GM18508 (cell line): ENCODE measurements around the gene DAPK1.

ENCODE experiments used
- ATAC-seq: cut with Tn5 transposase; IDR thresholded peaks from one replicate; pipeline ENCODE4 v1.9.1; 2021; ENCODE audit warnings: moderate number of reproducible peaks; ENCODE audit not compliant: insufficient read depth, unreplicated experiment

DAPK1 gene

DNA sequence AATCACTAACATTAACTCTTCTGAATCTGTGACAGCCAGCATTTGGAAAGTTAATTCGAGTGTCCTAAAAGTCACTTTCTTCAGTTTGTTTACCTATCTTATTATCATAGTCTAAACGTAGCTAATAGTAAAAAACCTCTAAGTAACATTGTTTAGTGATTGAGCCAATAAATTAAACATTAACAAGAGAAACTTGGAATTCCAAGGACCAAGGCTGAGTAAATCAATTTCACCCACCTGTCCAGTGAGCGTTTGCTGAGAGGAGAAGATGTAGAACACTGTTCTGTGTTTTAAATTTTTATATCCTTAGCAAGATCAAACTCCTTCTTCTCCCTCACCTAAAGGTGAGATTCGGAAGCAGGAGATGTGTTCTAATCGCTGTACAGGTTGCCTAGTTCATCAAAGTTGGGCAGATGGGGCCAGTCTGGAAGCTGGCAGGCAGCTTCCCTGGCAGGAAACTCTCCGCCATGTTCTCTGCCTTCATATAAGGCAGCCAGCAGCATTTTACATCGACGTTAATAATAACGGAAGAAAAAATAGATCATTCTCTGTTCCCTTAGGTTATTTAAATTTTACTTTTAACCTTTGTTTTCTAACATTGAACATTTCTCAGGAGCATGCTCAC, 89.2 kb downstream of the DAPK1 start:
- no peak for ATAC-seq

DNA sequence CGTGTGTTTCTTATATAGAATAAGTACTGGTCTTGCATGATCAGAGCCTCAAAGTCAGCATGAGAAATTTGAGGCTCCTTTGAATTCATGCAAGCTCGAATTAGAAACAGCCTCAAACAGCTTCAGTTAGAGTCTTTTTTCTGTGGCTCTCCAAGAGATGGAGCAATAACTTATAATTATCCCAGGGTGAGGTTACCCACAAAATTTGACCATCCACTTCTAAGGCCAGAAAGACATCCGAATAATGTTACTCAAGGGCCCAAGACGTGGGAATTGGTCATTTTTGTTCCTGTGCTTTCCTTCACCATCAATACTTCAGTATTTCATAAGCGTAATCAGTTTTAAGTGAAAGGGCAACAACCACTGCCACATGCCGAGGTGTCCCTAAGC, 89.7 kb downstream of the DAPK1 start:
- ATAC-seq: no peak

DNA sequence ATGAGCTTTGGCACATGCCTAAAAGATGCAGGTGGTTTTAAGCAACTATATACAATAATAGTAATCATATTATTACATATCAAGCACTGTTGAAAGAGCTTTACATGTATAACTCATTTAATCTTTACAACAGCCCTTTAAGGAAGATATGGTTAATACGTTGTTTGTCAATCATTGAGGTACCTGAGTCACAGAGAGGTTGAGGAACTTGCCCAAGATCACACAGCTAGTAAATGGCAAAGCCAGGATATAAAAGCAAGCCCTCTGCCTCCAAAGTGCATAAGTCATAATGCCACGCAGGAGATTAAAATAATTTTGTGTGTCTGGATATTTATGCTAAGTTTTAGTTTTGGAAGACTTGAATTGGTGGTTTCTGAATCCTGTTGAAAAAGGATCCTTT, 90.2 kb downstream of the DAPK1 start:
- ATAC-seq: no peak

DNA sequence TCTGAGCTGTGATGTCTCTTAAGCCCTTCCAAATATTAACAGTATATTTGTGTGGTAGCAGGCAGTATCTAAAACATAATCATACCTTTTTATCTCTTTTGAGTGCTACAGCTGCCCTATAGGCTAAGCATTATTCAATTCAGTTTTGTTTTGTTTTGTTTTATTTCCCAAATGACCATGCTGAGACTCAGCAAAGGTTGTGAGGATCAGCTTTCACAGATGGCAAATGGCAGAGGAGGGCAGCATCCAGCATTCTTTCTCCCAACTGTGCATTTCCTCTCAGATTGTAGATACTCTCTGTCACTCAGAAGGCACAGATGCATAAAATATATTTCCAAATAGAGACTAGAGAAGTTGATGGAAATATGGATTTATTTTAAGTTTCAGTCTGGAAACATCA, 90.7 kb downstream of the DAPK1 start:
- ATAC-seq: no peak

DNA sequence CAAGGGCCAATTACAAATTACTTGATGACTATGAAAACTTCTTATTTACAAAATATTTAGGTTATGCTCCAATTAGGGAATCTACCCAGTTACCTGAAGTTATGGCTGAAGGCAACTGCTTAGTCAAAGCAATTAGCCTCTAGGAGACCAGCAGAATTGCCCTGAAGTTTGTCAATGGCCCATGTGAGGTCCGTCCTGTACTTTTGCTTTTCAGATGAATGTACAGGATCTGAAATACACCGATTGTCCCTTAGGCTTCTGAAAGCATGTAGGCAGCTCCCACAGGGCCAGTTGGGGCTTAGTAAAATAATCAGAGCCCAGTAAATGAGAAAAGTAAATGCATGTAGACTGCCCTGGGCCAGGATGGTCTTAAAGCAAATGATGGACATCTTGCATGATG, 93.3 kb downstream of the DAPK1 start:
- no peak for ATAC-seq

DNA sequence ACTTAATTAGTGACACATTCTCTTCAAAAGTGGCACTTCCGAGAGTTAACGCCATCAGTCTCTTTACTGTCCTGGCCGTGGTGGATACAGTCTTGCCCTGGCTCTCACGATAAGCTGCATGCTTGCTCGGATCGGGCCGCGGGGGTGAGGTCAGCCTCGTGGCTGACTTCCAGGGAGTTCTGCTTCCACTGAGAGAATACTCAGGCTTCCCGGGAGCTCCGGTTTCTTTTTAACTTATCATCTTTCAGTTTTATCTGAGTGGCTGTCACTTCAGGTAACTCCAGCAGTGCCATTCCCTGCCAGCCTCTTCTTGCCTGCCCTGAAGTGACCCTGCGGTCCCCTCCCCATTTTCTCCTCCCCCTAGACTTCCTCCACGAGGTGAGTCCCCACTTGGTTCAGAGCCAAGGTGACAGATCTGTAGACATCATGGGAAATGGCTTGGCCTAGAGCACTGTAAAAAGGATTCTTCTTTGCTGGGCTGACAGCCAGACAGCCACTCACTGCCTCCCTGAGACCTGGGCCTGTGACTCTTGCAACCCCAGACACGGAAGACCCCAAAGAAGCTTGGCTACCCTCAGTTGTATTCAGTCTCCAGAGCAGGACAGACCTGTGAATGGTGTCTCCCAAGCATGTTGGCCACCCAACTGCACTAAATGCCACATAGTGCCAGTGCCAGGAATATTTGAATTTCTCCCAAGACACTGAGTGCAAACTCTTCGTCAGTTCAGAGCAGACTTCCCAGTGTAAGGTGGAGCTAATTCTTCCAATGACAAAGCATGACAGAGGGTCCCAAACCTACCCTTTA, 95.1 kb downstream of the DAPK1 start:
- no peak for ATAC-seq

DNA sequence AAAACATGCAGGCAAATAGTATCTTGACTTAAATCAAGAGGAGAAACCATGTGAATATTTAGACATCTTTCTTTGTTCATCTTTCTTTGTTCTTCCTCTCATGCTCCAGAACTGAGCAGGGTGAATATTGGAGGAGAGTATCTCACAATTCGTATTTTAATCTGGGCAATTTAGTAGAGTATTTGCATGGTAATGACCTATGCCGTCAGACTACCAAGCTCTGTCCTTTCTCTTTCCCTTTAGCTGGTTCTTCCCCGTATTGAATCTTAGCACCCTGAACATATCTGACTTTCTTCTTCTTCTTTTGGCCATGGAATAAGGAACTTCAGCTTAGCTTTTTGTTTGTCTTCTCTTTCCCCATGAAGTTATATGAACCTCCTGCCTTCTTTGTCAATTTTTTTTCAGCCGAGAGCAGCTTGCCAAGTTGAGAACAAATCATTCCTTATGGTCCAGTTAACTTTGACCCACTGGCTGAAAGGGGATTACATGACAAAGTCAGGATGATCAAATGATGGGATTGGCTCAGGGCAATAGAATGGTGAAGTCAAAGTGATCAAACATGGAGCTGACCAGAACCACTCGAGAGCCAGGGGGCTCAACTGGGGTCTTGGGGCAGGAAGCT, 95.8 kb downstream of the DAPK1 start:
- no peak for ATAC-seq

DNA sequence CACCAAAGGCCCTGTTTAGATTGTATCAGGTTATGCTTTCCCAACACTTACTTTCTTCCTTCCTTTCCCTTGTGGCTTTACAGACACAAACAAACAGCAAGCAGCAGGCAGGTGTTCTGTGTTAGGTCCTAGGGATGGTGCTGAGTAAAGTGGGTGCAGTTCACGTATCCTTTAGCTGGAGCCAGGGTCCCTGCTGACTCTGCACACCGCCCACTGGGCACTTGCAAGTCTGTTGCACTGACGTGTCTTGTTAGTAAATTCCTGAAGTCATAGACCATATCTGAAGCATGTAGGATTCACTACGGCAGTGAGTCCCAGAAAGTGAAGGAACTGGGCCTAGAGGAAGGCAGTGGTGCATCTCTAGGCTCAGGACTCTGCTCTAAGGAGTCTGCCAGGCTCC, 96.5 kb downstream of the DAPK1 start:
- ATAC-seq: no peak

DNA sequence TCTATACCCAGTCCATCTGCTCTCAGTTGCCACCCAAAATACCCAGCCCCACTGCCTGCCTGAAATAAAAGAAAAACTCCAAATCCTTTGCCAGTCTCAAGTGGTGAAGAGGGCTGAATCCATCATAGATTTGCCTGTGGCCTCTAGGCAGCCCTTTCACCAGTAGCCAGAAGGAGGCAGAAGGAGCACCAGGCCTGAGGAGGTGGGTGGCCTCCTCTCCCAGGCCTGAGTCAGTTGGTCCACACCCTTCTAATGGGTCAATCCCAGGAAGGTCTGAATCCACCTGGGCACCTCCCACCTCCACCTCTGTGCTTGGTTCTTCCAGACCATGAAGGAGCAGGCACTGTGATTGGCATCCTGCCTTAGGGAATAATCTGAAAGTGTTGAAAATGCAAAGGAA, 97.0 kb downstream of the DAPK1 start:
- ATAC-seq: no peak

DNA sequence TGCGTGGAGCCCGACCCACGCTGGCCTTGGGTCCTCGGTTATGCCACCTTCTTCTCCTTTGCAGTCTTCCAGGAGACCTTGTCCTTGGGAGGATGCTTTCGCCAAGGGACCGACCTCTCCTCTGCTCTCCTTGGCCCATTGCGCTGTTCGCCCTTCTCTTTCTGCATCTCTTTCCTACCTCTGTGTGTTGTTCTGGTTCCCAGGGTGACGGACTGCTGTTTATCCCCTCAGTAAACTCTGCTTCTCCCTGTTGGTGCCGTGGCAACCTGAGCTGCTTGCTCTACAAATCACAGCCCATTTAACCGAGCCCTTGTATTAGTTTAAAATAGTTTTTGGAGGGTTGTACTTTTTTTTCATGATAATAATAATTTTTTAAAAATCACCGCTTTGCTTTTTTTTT, 97.9 kb downstream of the DAPK1 start:
- ATAC-seq: no peak

DNA sequence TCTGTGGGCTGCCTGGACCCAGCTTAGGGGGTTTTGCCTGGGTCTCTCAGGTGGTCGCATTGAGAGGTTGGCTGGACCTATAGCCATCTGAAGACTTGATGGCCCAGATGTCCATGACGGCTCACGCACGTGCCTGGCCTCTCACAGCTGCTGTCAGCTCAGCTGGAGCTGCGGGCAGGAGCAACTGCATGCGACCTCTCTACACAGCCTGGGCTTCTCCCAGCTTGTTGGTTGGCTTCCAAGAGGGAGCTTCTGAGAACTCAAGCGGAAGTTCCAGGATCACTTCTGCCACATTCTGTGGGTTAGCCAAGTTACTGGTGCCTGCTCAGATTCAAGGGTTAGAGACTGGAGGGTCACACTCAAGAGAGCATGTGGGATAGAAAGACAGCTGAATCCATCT, 99.2 kb downstream of the DAPK1 start:
- ATAC-seq: no peak

DNA sequence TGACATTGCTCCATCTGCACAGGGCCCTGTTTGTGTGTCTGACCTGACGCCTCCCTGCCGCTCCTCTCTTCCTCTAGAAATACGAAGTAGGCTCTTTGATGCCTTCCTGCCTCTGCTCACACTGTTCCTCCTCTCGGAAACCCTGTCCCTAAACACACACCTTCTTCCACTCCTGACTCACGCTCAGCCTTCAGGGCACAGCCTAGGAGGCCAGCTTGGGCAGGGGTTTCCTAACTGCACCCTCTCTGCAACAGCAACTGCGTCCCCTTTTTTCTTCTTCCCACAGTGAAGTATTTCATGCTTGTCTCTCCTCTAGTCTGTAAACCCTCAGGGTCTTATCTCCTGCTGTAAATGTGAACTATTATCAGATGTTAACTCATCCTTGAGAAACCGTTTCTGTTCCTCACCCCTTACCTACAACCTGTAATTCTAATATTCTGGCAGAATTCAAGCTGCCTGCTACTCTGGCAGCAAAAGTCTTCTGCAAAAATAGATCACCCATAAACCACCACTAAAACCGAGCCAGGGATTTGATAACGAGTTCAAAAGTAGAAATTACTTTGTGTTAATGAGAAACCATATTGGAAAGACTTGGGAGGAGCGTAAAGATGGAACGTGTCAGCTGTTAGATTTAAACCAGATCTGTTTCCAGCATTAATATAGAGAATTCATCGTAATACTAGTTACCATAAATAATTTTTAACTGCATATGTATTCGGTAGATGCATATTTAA, 100.2 kb downstream of the DAPK1 start:
- ATAC-seq: no peak

DNA sequence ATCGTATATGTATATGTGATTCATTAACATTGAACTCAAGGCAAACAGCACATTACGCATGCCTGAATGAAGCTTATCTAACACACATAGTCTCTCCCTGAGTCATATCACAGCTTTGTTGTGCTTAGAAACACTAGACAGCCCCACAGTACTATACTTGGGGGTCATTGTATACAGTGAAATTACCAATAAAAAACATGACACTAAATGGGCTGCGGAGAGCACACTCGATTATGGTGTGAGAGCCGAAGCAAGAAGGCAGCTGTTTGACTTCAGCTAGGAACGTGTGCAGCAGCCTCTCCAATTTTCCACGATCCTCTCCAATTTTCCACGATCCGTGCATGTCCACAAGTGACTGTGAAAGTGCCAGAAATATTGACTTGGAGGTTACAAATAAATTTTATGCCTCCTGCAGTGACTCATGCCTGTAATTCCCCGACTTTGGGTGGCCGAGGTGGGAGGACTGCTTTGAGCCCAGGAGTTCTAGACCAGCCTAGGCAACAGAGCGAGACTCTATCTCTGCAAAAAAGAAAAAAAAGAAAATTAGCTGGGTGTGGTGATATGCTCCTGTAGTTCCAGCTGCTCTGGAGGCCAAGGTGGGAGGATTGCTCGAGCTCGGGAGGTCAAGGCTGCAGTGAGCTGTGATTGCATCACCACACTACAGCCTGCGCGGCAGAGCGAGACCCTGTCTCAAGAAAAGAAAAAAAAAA, 102.4 kb downstream of the DAPK1 start:
- no peak for ATAC-seq

DNA sequence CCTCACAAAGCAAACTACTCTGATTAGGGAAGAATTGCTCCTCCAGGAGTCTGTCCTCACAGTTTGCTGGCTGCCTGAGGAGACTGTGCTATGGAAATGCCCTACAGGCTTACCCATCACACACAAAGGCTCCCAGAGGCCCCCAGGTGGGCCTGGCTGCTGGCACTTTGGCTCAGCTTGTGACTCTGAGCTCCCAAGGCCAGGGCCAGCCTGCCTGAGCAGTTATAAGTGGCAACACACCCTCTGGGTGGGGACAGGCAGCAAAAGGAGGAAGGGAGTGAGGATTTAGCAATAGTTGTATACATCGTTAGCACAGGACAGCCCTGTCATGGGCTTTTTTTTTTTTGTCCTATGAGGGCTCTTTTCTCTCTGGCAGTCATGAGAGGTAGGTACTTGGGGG, 103.5 kb downstream of the DAPK1 start:
- no peak for ATAC-seq

DNA sequence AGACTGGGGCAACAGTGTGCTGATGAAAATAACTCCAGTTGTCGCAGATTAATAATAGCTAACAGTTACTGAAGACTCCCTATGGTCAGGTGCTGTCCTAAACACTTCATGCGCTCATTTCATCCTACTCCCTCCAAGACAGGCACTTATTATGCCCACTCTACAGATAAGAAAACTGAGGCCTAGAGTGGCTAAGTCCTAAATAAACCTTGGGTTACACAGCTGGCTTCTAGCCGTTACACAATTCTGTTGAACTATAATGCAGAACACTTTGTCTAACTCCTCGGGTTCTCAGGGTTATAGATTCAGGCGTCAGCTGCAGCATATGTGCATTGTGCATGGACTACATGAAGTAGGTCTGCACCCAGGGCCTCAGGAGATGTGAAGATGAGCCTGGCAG, 103.9 kb downstream of the DAPK1 start:
- no peak for ATAC-seq

DNA sequence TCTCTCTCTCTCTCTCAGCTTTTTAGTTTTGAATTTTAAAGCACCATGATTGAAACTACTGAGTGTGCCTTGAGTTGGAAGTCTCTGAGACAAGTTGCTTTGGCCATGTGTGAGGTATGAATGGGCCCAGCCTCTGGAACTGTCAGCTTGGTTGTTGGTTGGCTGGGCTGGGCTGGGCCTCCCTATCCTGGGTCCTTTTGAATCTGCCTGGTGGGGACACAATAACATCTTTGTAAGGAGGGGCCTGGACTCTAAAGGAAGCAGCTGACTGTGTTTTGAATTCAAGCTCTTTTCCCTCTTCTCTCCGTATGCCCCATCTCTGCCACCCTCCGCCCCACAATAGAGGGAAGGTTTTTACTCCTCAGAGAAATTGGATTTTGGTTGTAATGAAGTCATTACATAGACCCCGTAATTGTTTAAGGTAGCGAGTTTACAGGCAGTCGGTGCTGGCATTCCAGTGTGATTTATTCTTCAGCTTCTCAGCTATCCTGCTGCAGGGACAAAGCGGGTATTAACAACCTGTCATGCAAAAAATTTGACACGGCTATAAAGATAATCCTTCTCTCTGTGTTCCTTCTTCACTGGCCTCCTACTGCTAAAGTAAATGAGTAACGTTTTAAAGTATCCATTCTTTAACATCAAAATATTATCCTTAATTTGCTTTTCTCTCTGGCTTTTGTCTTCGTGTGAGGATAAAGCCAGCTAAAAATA, 105.4 kb downstream of the DAPK1 start:
- ATAC-seq: no peak

DNA sequence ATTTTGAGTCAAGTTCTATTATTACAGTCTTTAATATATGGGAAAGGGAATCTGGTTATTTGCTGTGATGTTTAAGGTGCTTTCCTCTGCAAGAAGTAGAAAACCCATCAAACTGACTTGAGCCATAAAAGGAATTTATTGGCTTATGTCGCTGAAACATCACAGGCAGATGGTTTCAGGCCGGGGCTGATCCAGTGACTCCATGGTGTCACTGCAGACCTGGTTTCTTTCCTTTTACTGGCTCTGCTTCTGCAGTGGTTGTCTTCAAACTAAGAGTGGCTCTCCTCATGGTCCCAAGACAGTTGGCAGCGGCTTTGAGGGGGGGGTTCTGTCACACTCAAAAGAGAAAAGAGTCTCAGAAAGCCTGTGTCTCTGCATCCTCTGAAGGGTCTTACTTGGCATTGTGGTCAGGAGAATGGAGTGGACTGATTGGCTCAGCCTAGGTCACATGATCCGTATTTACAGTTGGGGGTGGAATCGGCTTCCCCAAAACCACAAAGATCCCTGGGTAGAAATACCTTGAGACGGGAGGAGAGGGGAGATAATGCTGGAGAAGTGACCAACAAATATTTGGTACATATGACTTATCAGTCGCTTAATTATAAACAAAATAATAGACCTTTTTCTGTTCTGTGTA, 106.3 kb downstream of the DAPK1 start:
- no peak for ATAC-seq

DNA sequence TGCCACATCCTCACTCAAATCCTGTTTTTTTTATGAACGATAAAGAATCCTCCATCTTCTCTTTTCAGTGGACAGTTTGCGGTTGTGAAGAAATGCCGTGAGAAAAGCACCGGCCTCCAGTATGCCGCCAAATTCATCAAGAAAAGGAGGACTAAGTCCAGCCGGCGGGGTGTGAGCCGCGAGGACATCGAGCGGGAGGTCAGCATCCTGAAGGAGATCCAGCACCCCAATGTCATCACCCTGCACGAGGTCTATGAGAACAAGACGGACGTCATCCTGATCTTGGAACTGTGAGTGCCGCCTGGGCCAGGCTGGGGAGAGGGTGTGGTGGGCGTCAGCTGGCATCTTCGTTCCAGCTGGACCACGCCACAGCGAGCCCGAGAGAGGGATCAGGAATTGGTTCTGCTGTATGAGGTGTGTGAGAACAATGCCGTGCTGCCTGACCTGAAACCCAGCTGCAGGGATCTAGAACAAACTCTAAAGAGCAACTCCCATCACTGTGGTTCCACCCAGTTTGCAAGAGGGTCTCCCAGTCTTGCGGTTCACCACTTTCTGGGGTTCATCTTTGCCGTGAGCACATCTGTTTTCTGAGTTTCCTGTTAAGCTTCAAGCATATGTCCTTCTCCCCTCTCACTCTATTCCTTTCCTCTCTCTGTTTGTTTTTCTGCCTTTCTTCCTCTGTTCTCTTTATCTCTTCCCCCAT, 107.4 kb downstream of the DAPK1 start:
- no peak for ATAC-seq

DNA sequence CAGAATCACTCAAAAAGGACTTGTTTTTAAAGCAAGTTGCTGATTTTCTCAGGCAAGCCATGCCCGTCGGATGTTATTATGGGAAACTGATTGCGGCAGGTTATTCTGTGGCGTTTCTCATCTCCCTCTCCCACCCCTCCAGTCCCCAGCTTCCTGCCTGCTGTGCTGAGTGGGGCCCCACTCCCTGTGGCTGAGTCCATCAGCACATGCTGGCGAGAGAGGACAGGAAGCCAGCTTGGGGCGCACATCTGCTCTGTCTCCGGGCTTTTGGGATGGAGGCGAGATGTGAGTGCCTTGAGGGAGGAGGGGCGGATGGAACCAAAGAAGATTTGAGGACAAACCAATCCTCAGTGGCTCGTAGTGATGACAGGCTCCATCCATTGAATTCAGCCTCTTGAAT, 108.0 kb downstream of the DAPK1 start:
- no peak for ATAC-seq
